Type B pancreatic cell (in vitro differentiated cells): Measurements from ENCODE around the gene ROR2. TPM values are rescaled to one million over a fixed set of nuclear protein-coding genes. Genes with fewer than 3 reads are reported as not detected.
A peak's percentile ranks its signal among the peaks of the same experiment; 100 is the strongest.

Experiments used
- DNase-seq: peaks from one replicate; pipeline ENCODE4 v3.0.0; 2021; ENCODE audit warnings: mixed read lengths; ENCODE audit not compliant: unreplicated experiment; ENCODE audit errors: extremely low spot score
- H3K27ac Mint-ChIP-seq: 2 replicates; pipeline ENCODE4 v1.8.0; 2021; ENCODE audit warnings: mild to moderate bottlenecking, mixed read lengths
- H3K27me3 Mint-ChIP-seq: 2 replicates; pipeline ENCODE4 v1.8.0; 2021; ENCODE audit warnings: mixed read lengths
- H3K36me3 Mint-ChIP-seq: 2 replicates; pipeline ENCODE4 v1.8.0; 2021; ENCODE audit warnings: mixed read lengths
- H3K4me1 Mint-ChIP-seq: one replicate; pipeline ENCODE4 v1.8.0; 2021; ENCODE audit warnings: mixed read lengths; ENCODE audit not compliant: unreplicated experiment
- H3K4me3 Mint-ChIP-seq: 2 replicates; pipeline ENCODE4 v1.8.0; 2021; ENCODE audit warnings: mild to moderate bottlenecking, mixed read lengths
- H3K9me3 Mint-ChIP-seq: 2 replicates; pipeline ENCODE4 v1.8.0; 2021; ENCODE audit warnings: mixed read lengths
- CTCF ChIP-seq: fragments of 200-600 bp; sonication (generic); conservative IDR thresholded peaks from 2 replicates; pipeline ENCODE4 v1.5.0; 2021; ENCODE audit warnings: antibody characterized with exemption, mild to moderate bottlenecking
- total RNA-seq: library from RNA; stranded (reverse); gene quantifications from 2 replicates; pipeline ENCODE4 v1.2.1, GENCODE V29; 2021; ENCODE audit warnings: low replicate concordance

The ROR2 gene
- total RNA-seq, 1 donor from 2014 or later, result 48.9 TPM

DNA sequence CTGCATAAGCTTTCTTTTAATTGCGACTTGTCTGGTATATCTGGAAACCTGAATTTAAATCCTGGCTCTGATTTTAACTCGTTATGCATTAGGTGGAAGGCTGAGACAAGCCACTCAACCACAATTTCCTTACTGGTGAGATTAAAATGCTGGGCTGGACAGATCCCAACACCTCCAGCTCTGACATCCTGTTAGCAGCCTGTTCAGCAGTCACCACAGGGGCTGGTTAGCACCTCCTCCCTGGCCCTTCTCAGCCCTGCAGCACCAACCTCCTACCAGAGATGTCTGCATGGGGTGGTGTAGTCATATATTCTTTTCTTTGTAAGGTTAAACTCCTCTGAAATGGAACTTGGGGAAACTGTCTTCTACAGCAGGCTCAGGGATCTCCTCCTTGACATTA, 369.9 kb downstream of the ROR2 start:
- Mint-ChIP-seq H3K4me1 (no peaks in the 10 kb centered on the region), H3K27ac (no peak overlapping the region), H3K4me3 (no peak overlapping the region), H3K9me3 (no peaks in the 10 kb centered on the region), H3K36me3 (no peaks in the 10 kb centered on the region), H3K27me3 (no peaks in the 10 kb centered on the region)
- no peak for DNase-seq
- no peak for TF ChIP-seq CTCF

GRCh38 chr9:91578911-91579310, 371.1 kb downstream of the ROR2 start:
- H3K27me3 Mint-ChIP-seq, result no peaks in the 10 kb centered on the region
- no peak overlapping the region for H3K27ac Mint-ChIP-seq
- H3K4me3 Mint-ChIP-seq, result no peak overlapping the region
- H3K36me3 Mint-ChIP-seq, result no peaks in the 10 kb centered on the region
- TF ChIP-seq CTCF, result no peak
- DNase-seq, result no peak
- no peaks in the 10 kb centered on the region for H3K9me3 Mint-ChIP-seq
- no peaks in the 10 kb centered on the region for H3K4me1 Mint-ChIP-seq

- H3K4me3 Mint-ChIP-seq, result no peak overlapping the region
- no peaks in the 10 kb centered on the region for H3K36me3 Mint-ChIP-seq
- TF ChIP-seq CTCF, result no peak
- no peak for DNase-seq
- no peaks in the 10 kb centered on the region for H3K27me3 Mint-ChIP-seq
- peaks cover 6% of the 10 kb centered on the region for H3K9me3 Mint-ChIP-seq
- peaks cover 10% of the 10 kb centered on the region for H3K4me1 Mint-ChIP-seq
- no peak overlapping the region for H3K27ac Mint-ChIP-seq
Measured at GRCh38 chr9:91577633-91578061, 372.4 kb downstream of the ROR2 start.

DNA sequence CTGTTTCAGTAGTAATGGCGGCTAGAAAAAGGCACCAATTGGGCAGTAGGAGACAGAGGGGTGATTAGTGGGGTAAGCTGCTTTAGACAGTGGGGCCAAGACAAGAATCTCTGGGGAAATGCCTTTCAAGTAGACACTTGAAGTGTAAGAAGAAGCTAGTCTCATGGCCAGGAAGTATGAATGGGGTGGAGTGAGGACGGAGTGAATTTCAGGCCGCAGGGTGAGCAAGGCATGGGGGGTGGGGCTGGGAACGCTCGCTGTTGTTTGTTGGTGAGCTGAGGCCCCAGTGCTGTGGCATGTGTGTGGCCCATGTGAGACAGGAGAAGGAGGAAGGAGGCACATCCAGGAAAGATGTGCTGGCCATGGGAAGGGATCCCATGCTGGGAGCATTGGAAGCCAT, 377.2 kb downstream of the ROR2 start:
- Mint-ChIP-seq H3K27me3 (no peaks in the 10 kb centered on the region), H3K4me1 (peaks cover 18% of the 10 kb centered on the region), H3K9me3 (peaks cover 11% of the 10 kb centered on the region), H3K36me3 (no peaks in the 10 kb centered on the region), H3K4me3 (no peak overlapping the region), H3K27ac (no peak overlapping the region)
- DNase-seq, result no peak
- TF ChIP-seq CTCF, result no peak

DNA sequence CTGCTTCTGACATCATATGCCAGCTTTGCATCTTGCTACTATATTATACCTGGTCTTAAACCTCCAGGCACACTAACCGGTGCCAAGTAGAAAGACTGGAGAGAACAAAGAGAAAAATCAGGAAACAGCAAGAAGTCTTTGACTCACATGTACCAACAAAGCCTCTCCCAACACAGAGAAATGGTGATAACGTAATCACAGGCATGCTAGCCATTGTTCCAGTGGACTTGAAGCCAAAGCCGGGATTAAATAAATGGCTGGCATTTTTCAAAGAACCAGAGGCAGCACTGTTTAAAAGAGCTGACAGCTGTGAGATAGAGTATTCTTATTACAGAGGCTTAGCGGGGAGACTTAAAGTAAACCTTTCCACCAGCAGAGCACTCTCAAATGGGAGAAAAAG, 378.0 kb downstream of the ROR2 start:
- no peak for TF ChIP-seq CTCF
- peaks cover 11% of the 10 kb centered on the region for H3K9me3 Mint-ChIP-seq
- peaks cover 18% of the 10 kb centered on the region for H3K4me1 Mint-ChIP-seq
- DNase-seq, result no peak
- no peak overlapping the region for H3K4me3 Mint-ChIP-seq
- H3K27me3 Mint-ChIP-seq, result no peaks in the 10 kb centered on the region
- H3K27ac Mint-ChIP-seq, result peak overlapping the region; percentile 27
- no peaks in the 10 kb centered on the region for H3K36me3 Mint-ChIP-seq

DNA sequence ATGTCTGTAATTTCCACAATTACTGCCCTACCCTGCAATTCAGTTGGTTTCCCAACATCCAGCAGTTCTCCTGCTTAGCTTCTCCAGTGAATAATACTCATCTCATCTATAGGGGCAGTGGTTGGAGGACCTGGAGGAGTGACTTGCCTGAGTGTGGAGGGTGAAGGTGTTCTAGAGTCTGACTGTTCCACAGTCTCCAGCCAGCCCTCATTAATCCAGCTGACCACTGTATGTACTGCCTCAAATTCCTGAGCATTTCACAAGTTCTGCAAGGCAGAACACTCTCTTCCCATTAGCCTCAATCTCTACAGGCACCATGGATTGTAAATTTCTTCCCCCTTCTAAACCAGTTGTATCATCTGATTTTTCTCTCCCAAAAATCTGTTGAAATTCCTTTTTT, 379.0 kb downstream of the ROR2 start:
- Mint-ChIP-seq H3K27me3 (no peaks in the 10 kb centered on the region), H3K4me3 (no peak overlapping the region), H3K4me1 (peaks cover 18% of the 10 kb centered on the region), H3K36me3 (no peaks in the 10 kb centered on the region), H3K9me3 (peaks cover 11% of the 10 kb centered on the region), H3K27ac (no peak overlapping the region)
- no peak for TF ChIP-seq CTCF
- no peak for DNase-seq
